Measurements from ENCODE around the gene GRID1. TPM values are rescaled to one million over a fixed set of nuclear protein-coding genes. Genes with fewer than 3 reads are reported as not detected.

Gene GRID1
- total RNA-seq, 1 donor from 2014 or later: 1.1 TPM

DNA sequence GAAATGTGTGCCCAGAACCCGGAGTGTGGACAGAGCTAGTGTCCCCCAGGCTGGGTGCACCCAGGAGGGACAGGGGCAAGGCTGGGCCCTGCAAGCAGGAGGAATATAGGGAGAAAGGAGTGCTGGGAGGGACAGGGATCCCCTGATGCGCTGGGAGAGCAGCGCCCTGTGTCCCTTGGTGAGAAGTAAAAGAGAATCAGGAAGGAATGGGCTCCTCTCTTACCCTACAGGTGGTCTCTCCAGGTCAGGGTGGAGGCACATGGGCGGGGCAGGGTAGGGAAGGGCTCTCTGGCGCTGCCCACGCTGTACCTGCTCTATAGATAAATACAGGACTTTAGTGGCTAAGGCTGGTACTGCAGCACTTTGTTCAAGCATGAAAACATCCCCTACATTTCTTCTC lies 753.8 kb downstream of the GRID1 start:
- Mint-ChIP-seq H3K4me1 (peaks cover 5% of the 10 kb centered on the region), H3K36me3 (ENCODE audit: low read depth) (no peaks in the 10 kb centered on the region), H3K27ac (ENCODE audit: unreplicated experiment) (no peak overlapping the region), H3K27me3 (ENCODE audit: low read depth) (no peaks in the 10 kb centered on the region), H3K9me3 (no peaks in the 10 kb centered on the region), H3K4me3 (no peak overlapping the region)
- TF ChIP-seq, protein P1, sequence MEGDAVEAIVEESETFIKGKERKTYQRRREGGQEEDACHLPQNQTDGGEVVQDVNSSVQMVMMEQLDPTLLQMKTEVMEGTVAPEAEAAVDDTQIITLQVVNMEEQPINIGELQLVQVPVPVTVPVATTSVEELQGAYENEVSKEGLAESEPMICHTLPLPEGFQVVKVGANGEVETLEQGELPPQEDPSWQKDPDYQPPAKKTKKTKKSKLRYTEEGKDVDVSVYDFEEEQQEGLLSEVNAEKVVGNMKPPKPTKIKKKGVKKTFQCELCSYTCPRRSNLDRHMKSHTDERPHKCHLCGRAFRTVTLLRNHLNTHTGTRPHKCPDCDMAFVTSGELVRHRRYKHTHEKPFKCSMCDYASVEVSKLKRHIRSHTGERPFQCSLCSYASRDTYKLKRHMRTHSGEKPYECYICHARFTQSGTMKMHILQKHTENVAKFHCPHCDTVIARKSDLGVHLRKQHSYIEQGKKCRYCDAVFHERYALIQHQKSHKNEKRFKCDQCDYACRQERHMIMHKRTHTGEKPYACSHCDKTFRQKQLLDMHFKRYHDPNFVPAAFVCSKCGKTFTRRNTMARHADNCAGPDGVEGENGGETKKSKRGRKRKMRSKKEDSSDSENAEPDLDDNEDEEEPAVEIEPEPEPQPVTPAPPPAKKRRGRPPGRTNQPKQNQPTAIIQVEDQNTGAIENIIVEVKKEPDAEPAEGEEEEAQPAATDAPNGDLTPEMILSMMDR (conservative IDR thresholded peaks at IDR 0.05): peak; percentile 47
- no peak for DNase-seq (ENCODE audit: low read depth, low spot score)

DNA sequence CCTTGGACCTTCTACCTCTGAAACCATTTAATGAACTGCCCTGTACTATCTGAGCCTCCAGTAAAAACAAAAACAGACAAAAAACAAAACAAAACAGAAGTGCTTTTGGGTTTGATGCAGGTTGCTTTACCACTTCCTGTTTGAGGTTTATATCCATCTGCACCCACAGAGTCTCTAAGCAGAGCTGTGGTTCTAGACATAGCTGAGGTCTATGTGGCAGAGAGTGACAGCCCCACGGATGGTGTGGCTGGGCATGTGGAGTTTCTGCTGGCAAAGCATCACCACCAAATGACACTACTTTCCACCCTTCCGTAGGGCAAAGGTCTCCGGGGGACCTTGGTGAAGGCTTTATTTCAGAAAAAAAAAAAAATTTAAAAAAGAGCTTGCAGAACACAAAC lies 754.2 kb downstream of the GRID1 start:
- TF ChIP-seq, protein P1 (conservative IDR thresholded peaks at IDR 0.05): no peak
- no peak for DNase-seq (ENCODE audit: low read depth, low spot score)
- Mint-ChIP-seq H3K9me3 (no peaks in the 10 kb centered on the region), H3K4me3 (no peak overlapping the region), H3K27me3 (ENCODE audit: low read depth) (no peaks in the 10 kb centered on the region), H3K36me3 (ENCODE audit: low read depth) (no peaks in the 10 kb centered on the region), H3K27ac (ENCODE audit: unreplicated experiment) (no peak overlapping the region), H3K4me1 (peaks cover 5% of the 10 kb centered on the region)

DNA sequence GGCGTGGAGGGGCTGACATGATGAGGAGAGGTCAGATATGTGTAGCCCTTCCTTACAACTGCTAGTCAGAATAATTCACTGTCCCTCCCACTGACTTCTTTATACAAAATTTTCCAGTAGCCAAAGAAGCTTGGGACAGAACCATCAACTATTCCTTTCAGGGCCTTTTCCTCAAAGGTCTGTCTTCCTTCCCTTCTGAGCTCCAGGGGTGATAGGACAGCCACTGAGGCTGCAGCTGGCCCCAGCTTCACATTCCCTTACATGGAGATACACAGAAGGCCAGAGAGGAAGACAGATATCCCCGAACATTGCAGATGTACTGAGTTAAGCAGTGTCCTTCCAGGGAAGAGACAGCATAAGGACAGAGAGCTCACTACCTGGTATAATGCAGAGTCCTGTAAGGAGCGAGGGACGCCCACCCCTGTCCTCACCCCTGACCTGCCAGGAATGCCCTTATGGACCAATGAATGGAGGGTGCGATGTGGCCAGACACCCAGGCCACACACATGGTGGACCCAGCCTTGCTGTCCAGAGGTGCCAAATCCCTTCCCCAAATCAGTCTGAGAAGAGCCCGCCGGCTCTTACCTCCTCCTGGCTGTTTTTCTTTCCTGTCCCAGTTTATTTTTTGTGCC lies 754.7 kb downstream of the GRID1 start:
- TF ChIP-seq, protein P1 (conservative IDR thresholded peaks at IDR 0.05): no peak
- Mint-ChIP-seq H3K27me3 (ENCODE audit: low read depth) (no peaks in the 10 kb centered on the region), H3K9me3 (no peaks in the 10 kb centered on the region), H3K4me1 (peaks cover 5% of the 10 kb centered on the region), H3K4me3 (no peak overlapping the region), H3K27ac (ENCODE audit: unreplicated experiment) (no peak overlapping the region), H3K36me3 (ENCODE audit: low read depth) (no peaks in the 10 kb centered on the region)
- DNase-seq (ENCODE audit: low read depth, low spot score): no peak

DNA sequence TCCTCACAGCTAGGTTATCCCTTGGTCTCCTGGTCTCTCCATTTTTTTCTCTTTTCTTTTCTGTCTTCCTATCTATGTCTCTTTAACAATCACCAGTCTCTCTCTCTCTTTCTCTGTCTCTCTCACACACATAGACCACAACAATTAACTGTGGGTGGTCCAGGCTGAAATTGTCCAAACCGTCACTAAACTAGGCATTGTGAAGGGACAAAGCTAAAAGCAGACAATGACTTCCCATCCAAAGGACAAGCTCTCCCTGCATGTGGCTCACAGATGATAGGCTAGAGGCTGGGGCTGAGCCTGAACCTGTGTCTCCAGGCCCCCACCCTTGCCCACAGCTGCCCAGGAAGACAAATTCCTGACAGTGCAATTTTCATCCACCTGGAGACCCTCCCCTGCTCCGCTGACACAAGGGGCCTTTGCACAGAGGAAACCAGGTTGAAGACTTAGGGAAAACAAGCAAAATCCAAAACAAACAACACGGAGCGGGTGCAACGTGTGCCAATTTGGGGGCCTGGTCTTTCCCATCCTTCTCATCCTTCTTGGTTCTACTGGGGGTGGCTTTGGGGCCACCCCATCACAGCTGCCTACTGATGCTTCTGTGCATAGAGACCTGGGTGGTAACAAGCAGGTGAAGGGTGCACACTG lies 755.4 kb downstream of the GRID1 start:
- peaks cover 5% of the 10 kb centered on the region for H3K4me1 Mint-ChIP-seq
- H3K27me3 Mint-ChIP-seq (ENCODE audit: low read depth): no peaks in the 10 kb centered on the region
- DNase-seq (ENCODE audit: low read depth, low spot score): no peak
- H3K9me3 Mint-ChIP-seq: no peaks in the 10 kb centered on the region
- TF ChIP-seq, protein P1 (conservative IDR thresholded peaks at IDR 0.05): no peak
- H3K36me3 Mint-ChIP-seq (ENCODE audit: low read depth): no peaks in the 10 kb centered on the region
- no peak overlapping the region for H3K27ac Mint-ChIP-seq (ENCODE audit: unreplicated experiment)
- H3K4me3 Mint-ChIP-seq: no peak overlapping the region

DNA sequence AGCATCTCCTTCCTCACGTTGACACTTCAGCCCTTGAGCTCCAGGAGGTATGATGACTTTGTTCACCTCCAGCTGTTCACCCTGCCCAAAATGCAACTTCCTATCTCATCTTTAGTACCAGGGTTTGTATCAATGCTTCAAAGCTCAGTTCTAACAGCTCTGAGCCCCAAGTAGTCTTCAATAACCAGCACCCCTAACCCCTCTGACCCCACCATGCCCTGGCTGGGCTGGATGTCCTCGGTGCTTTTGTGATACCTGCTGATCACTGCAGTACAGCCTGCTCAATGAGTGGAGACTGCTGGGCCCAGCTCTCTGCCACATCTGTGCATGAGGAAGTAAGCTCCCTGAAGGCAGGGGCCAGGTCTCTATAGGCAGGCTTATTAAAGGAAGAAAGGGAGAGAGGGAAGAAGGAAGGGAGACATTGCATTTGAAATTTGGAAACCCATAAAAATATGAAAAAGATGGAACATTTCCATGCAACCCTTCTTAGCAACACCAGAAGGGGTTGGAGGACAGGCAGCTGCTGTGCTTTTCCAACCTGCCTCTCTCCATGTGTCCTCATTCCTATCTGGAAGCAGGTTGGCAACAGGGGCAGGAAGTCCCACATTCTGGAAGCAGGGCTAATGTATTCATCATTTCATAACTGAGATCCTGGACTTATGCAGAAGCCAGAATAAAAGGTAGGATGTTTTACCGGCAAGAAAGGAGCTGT lies 756.1 kb downstream of the GRID1 start:
- H3K9me3 Mint-ChIP-seq: no peaks in the 10 kb centered on the region
- no peak for DNase-seq (ENCODE audit: low read depth, low spot score)
- no peaks in the 10 kb centered on the region for H3K36me3 Mint-ChIP-seq (ENCODE audit: low read depth)
- H3K27me3 Mint-ChIP-seq (ENCODE audit: low read depth): no peaks in the 10 kb centered on the region
- no peak overlapping the region for H3K4me3 Mint-ChIP-seq
- TF ChIP-seq, protein P1 (conservative IDR thresholded peaks at IDR 0.05): no peak
- H3K4me1 Mint-ChIP-seq: peaks cover 5% of the 10 kb centered on the region
- no peak overlapping the region for H3K27ac Mint-ChIP-seq (ENCODE audit: unreplicated experiment)

Data from neural crest cell (in vitro differentiated cells).